ENCODE data around the gene FAM107B. TPM values are rescaled to one million over a fixed set of nuclear protein-coding genes. Genes with fewer than 3 reads are reported as not detected.

FAM107B gene
- total and polyA plus RNA-seq, 2 experiments from 2014 or later, result 3.4 to 5.2 TPM

- Histone ChIP-seq H3K9me2 (ENCODE audit: insufficient read depth) (no peaks in the 10 kb centered on the region), H3K4me2 (ENCODE audit: unreplicated experiment) (no peak overlapping the region), H3K9ac (no peak overlapping the region), H2AFZ (no peak overlapping the region), H3K27ac (no peak overlapping the region), H3K4me3 (no peak overlapping the region), H3K9me3 (ENCODE audit: low read depth) (no peaks in the 10 kb centered on the region), H3K79me2 (ENCODE audit: insufficient read depth) (no peaks in the 10 kb centered on the region), H3K36me3 (ENCODE audit: low read depth) (no peaks in the 10 kb centered on the region), H3K4me1 (ENCODE audit: insufficient read depth) (no peaks in the 10 kb centered on the region), H3F3A (ENCODE audit: insufficient read depth) (no peaks in the 10 kb centered on the region), H4K20me1 (ENCODE audit: insufficient read depth) (no peaks in the 10 kb centered on the region), H3K27me3 (replicated peaks; ENCODE audit: insufficient read depth) (no peaks in the 10 kb centered on the region; the same call in 1 of the 2 replicates)
- DNase-seq, result no peak
- WGBS, 2 experiments (ENCODE audit: low coverage in 1 of 2, low lambda C conversion rate in 2 of 2, missing lambda C conversion rate in 2 of 2), result 64 to 65% methylated on average over 6 of the region's 6 CpGs
- in situ Hi-C loops (cut with MboI), result loop anchor here (25.0 kb wide), 1 partner anchor 605 kb away; no protein-coding TSS in a partner anchor
- TF ChIP-seq EZH2 (IDR thresholded peaks at IDR 0.05; ENCODE audit: insufficient read depth, poor library complexity, severe bottlenecking), result no peak
These were observed 267.5 kb downstream of the FAM107B start for GRCh38 chr10:14507176-14507575.

GRCh38 chr10:14502431-14502830 lies 272.3 kb downstream of the FAM107B start:
- TF ChIP-seq EZH2 (IDR thresholded peaks at IDR 0.05; ENCODE audit: insufficient read depth, poor library complexity, severe bottlenecking), result no peak
- TF ChIP-seq EZH2phosphoT487 (IDR thresholded peaks at IDR 0.05; ENCODE audit: insufficient read depth, low read depth), result no peak
- Histone ChIP-seq H3K79me2 (ENCODE audit: insufficient read depth) (no peaks in the 10 kb centered on the region), H3K36me3 (ENCODE audit: low read depth) (no peaks in the 10 kb centered on the region), H3K27me3 (replicated peaks; ENCODE audit: insufficient read depth) (no peaks in the 10 kb centered on the region; the same call in 1 of the 2 replicates), H3K27ac (no peak overlapping the region), H3F3A (ENCODE audit: insufficient read depth) (no peaks in the 10 kb centered on the region), H3K9me3 (ENCODE audit: low read depth) (no peaks in the 10 kb centered on the region), H3K4me2 (ENCODE audit: unreplicated experiment) (no peak overlapping the region), H4K20me1 (ENCODE audit: insufficient read depth) (no peaks in the 10 kb centered on the region), H3K9ac (no peak overlapping the region), H3K4me3 (no peak overlapping the region), H2AFZ (no peak overlapping the region), H3K9me2 (ENCODE audit: insufficient read depth) (no peaks in the 10 kb centered on the region), H3K4me1 (ENCODE audit: insufficient read depth) (no peaks in the 10 kb centered on the region)
- no peak for DNase-seq
- WGBS, 2 experiments (ENCODE audit: low coverage in 1 of 2, low lambda C conversion rate in 2 of 2, missing lambda C conversion rate in 2 of 2), result 76 to 77% methylated on average over 3 of the region's 3 CpGs
- in situ Hi-C loops (cut with MboI), result loop anchor here (25.0 kb wide), 1 partner anchor 610 kb away; no protein-coding TSS in a partner anchor

- no peaks in the 10 kb centered on the region for H3K36me3 ChIP-seq (ENCODE audit: low read depth)
- no peak overlapping the region for H2AFZ ChIP-seq
- H3K4me2 ChIP-seq (ENCODE audit: unreplicated experiment), result no peak overlapping the region
- H3K27me3 ChIP-seq (replicated peaks; ENCODE audit: insufficient read depth), result no peaks in the 10 kb centered on the region; the same call in 1 of the 2 replicates
- H3K9ac ChIP-seq, result no peak overlapping the region
- no peaks in the 10 kb centered on the region for H3K9me3 ChIP-seq (ENCODE audit: low read depth)
- H3K4me1 ChIP-seq (ENCODE audit: insufficient read depth), result no peaks in the 10 kb centered on the region
- no peak for DNase-seq
- no peaks in the 10 kb centered on the region for H3K79me2 ChIP-seq (ENCODE audit: insufficient read depth)
- no peaks in the 10 kb centered on the region for H3F3A ChIP-seq (ENCODE audit: insufficient read depth)
- 47 to 50% methylated on average over 8 to 9 of the region's 9 CpGs for WGBS, 2 experiments (ENCODE audit: low coverage in 1 of 2, low lambda C conversion rate in 2 of 2, missing lambda C conversion rate in 2 of 2)
- in situ Hi-C loops (cut with MboI), result loop anchor here (25.0 kb wide), 1 partner anchor 612 kb away; no protein-coding TSS in a partner anchor
- no peak overlapping the region for H3K27ac ChIP-seq
- TF ChIP-seq EZH2phosphoT487 (IDR thresholded peaks at IDR 0.05; ENCODE audit: insufficient read depth, low read depth), result no peak
- TF ChIP-seq EZH2 (IDR thresholded peaks at IDR 0.05; ENCODE audit: insufficient read depth, poor library complexity, severe bottlenecking), result no peak
- no peaks in the 10 kb centered on the region for H3K9me2 ChIP-seq (ENCODE audit: insufficient read depth)
- H3K4me3 ChIP-seq, result no peak overlapping the region
- no peaks in the 10 kb centered on the region for H4K20me1 ChIP-seq (ENCODE audit: insufficient read depth)
These were observed 274.4 kb downstream of the FAM107B start for GRCh38 chr10:14500172-14500765.

GRCh38 chr10:14499601-14499904 lies 275.1 kb downstream of the FAM107B start:
- Histone ChIP-seq H3K36me3 (ENCODE audit: low read depth) (no peaks in the 10 kb centered on the region), H3K9me3 (ENCODE audit: low read depth) (no peaks in the 10 kb centered on the region), H3K79me2 (ENCODE audit: insufficient read depth) (no peaks in the 10 kb centered on the region), H3K4me2 (ENCODE audit: unreplicated experiment) (no peak overlapping the region), H3F3A (ENCODE audit: insufficient read depth) (no peaks in the 10 kb centered on the region), H3K9me2 (ENCODE audit: insufficient read depth) (no peaks in the 10 kb centered on the region), H3K4me1 (ENCODE audit: insufficient read depth) (no peaks in the 10 kb centered on the region), H3K27me3 (replicated peaks; ENCODE audit: insufficient read depth) (no peaks in the 10 kb centered on the region; the same call in 1 of the 2 replicates), H2AFZ (no peak overlapping the region), H3K9ac (no peak overlapping the region), H3K27ac (no peak overlapping the region), H3K4me3 (no peak overlapping the region), H4K20me1 (ENCODE audit: insufficient read depth) (no peaks in the 10 kb centered on the region)
- no peak for DNase-seq
- no peak for TF ChIP-seq EZH2phosphoT487 (IDR thresholded peaks at IDR 0.05; ENCODE audit: insufficient read depth, low read depth)
- TF ChIP-seq EZH2 (IDR thresholded peaks at IDR 0.05; ENCODE audit: insufficient read depth, poor library complexity, severe bottlenecking), result no peak
- 86 to 88% methylated on average over 5 of the region's 5 CpGs for WGBS, 2 experiments (ENCODE audit: low coverage in 1 of 2, low lambda C conversion rate in 2 of 2, missing lambda C conversion rate in 2 of 2)
- in situ Hi-C loops (cut with MboI), result no loop called here

All from GM23248 (cell line).